DND-41 (cell line): ENCODE data around the gene DUSP10.

Source experiments
- ATAC-seq: fragments of 200-7000 bp; cut with Tn5 transposase; 3 replicates; pipeline ENCODE4 v1.9.1; 2021; ENCODE audit warnings: low read depth; ENCODE audit not compliant: insufficient read depth
- DNase-seq: peaks from one replicate; pipeline ENCODE4 v3.0.0-alpha.2; 2020
- H2AFZ ChIP-seq: 2 replicates; pipeline ENCODE4 v1.6.0; 2012; ENCODE audit warnings: low read depth, low read length
- H3K27ac ChIP-seq: 2 replicates; pipeline ENCODE4 v1.5.1; 2012; ENCODE audit warnings: low read length, inconsistent platforms
- H3K27me3 ChIP-seq: fragments of 200-600 bp; sonication (generic); 2 replicates; pipeline ENCODE4 v1.6.0; 2012; ENCODE audit warnings: low read length, mild to moderate bottlenecking, inconsistent platforms; ENCODE audit not compliant: insufficient read depth, poor library complexity
- H3K36me3 ChIP-seq: 2 replicates; pipeline ENCODE4 v1.5.1; 2012; ENCODE audit warnings: low read length, inconsistent platforms; ENCODE audit not compliant: insufficient read depth
- H3K4me1 ChIP-seq: 2 replicates; pipeline ENCODE4 v1.5.1; 2012; ENCODE audit warnings: mild to moderate bottlenecking, low read length; ENCODE audit not compliant: insufficient read depth
- H3K4me2 ChIP-seq: 2 replicates; pipeline ENCODE4 v1.6.0; 2012; ENCODE audit warnings: mild to moderate bottlenecking, moderate library complexity, low read length, inconsistent platforms; ENCODE audit not compliant: insufficient read depth
- H3K4me3 ChIP-seq, 2 experiments: fragments of 200-600 bp in 1 of 2; shearing (Covaris generic) in 1 of 2; 2 replicates each; pipeline ENCODE4 v1.5.1; 2012 to 2016; ENCODE audit warnings: inconsistent platforms in 2 of 2, low read length in 2 of 2, mild to moderate bottlenecking in 2 of 2, low read depth in 1 of 2, moderate library complexity in 1 of 2
- H3K79me2 ChIP-seq: 2 replicates; pipeline ENCODE4 v1.6.0; 2012; ENCODE audit warnings: low read length, inconsistent platforms; ENCODE audit not compliant: insufficient read depth
- H3K9ac ChIP-seq: 2 replicates; pipeline ENCODE4 v1.6.0; 2012; ENCODE audit warnings: low read depth, mild to moderate bottlenecking, inconsistent platforms, low read length, moderate library complexity
- H3K9me3 ChIP-seq: 2 replicates; pipeline ENCODE4 v1.5.1; 2012; ENCODE audit warnings: low read length, moderate library complexity, mild to moderate bottlenecking, inconsistent platforms; ENCODE audit not compliant: insufficient read depth, severe bottlenecking
- H4K20me1 ChIP-seq: 2 replicates; pipeline ENCODE4 v1.6.0; 2012; ENCODE audit warnings: low read length; ENCODE audit not compliant: insufficient read depth
- EZH2 ChIP-seq: IDR thresholded peaks from 3 replicates; pipeline ENCODE4 v1.6.1; 2012; ENCODE audit warnings: borderline replicate concordance, low read depth, mild to moderate bottlenecking, moderate library complexity, low read length, inconsistent platforms; ENCODE audit not compliant: severe bottlenecking
- TF ChIP-seq, protein P1 (sequence below): IDR thresholded peaks from 2 replicates; pipeline ENCODE4 v1.5.1; 2012; ENCODE audit warnings: borderline replicate concordance, low read length, moderate library complexity, mild to moderate bottlenecking; ENCODE audit not compliant: poor library complexity, severe bottlenecking; ENCODE audit errors: extremely low read depth

The DUSP10 gene

DNA sequence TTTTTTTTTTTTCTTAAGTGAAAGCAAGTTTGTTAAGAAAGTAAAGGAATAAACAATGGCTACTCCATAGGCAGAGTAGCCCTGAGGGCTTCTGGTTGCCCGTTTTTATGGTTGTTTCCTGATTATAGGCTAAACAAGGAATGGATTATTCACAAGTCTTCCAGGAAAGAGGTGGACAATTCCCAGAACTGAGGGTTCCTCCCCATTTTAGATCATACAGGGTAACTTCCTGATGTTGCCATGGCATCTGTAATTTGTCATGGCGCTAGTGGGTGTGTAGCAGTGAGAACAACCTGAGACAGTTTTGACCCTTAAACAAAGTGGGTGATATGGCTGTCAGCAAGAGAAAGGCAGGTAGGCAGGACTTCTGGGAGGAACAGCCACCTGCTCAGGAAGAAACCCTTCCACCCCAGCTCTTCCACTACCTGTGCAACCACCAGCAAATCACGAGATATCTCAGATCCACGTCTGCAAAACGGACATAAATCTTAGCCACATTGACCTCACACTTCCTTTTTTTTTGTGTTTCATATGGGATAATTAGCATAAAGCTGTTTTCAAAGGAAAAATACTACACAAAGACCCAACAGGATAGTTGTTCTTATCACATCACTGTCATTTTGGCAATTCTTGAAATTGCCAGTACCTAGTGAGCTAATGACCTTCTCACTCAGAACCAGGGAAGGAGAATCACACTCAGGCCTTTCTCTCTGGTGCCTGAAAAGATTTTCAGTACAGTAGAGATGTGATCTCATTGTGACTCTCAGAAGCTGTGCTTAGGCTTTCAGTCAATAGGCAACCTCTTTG lies 34.8 kb upstream of the DUSP10 start:
- H3K4me2 ChIP-seq = no peak overlapping the region
- H3K9ac ChIP-seq = no peak overlapping the region
- H3K36me3 ChIP-seq = no peaks in the 10 kb centered on the region
- H2AFZ ChIP-seq = no peak overlapping the region
- peak overlapping the region; percentile 16; the same call in 1 of the 2 replicates for H3K27ac ChIP-seq
- H3K9me3 ChIP-seq = no peaks in the 10 kb centered on the region
- no peak for TF ChIP-seq EZH2
- TF ChIP-seq, protein P1, sequence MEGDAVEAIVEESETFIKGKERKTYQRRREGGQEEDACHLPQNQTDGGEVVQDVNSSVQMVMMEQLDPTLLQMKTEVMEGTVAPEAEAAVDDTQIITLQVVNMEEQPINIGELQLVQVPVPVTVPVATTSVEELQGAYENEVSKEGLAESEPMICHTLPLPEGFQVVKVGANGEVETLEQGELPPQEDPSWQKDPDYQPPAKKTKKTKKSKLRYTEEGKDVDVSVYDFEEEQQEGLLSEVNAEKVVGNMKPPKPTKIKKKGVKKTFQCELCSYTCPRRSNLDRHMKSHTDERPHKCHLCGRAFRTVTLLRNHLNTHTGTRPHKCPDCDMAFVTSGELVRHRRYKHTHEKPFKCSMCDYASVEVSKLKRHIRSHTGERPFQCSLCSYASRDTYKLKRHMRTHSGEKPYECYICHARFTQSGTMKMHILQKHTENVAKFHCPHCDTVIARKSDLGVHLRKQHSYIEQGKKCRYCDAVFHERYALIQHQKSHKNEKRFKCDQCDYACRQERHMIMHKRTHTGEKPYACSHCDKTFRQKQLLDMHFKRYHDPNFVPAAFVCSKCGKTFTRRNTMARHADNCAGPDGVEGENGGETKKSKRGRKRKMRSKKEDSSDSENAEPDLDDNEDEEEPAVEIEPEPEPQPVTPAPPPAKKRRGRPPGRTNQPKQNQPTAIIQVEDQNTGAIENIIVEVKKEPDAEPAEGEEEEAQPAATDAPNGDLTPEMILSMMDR = no peak
- H3K4me1 ChIP-seq = peaks cover 42% of the 10 kb centered on the region
- no peak overlapping the region for H3K4me3 ChIP-seq
- no peaks in the 10 kb centered on the region for H3K27me3 ChIP-seq
- H4K20me1 ChIP-seq = no peaks in the 10 kb centered on the region
- DNase-seq = no peak
- H3K79me2 ChIP-seq = no peaks in the 10 kb centered on the region
- ATAC-seq = no peak

DNA sequence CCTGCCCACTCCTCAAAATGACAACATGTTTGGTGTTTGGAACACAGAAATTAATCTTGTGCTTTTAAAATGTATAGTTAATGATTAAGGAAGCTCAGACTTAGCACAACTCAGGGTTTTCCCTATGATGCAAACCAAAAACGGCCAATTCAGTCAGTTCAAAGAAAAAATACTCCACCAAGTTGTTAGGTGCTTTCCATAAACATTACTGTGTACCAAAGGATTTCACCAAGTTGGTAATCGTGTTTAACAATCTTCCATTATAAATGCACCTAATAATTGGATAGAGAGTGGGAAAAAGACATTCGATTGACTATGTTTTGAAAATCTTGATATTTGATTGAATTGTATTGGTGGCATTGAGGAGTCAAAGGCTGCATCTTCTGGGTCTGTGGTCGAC lies 33.3 kb upstream of the DUSP10 start:
- no peak for DNase-seq
- H3K4me3 ChIP-seq = no peak overlapping the region
- no peak overlapping the region for H3K27ac ChIP-seq
- H3K79me2 ChIP-seq = no peaks in the 10 kb centered on the region
- no peaks in the 10 kb centered on the region for H3K27me3 ChIP-seq
- ATAC-seq = no peak
- no peak overlapping the region for H2AFZ ChIP-seq
- H3K4me1 ChIP-seq = peaks cover 39% of the 10 kb centered on the region
- H3K9ac ChIP-seq = no peak overlapping the region
- TF ChIP-seq, protein P1 = no peak
- H3K4me2 ChIP-seq = no peak overlapping the region
- H3K9me3 ChIP-seq = no peaks in the 10 kb centered on the region
- H3K36me3 ChIP-seq = no peaks in the 10 kb centered on the region
- H4K20me1 ChIP-seq = no peaks in the 10 kb centered on the region

DNA sequence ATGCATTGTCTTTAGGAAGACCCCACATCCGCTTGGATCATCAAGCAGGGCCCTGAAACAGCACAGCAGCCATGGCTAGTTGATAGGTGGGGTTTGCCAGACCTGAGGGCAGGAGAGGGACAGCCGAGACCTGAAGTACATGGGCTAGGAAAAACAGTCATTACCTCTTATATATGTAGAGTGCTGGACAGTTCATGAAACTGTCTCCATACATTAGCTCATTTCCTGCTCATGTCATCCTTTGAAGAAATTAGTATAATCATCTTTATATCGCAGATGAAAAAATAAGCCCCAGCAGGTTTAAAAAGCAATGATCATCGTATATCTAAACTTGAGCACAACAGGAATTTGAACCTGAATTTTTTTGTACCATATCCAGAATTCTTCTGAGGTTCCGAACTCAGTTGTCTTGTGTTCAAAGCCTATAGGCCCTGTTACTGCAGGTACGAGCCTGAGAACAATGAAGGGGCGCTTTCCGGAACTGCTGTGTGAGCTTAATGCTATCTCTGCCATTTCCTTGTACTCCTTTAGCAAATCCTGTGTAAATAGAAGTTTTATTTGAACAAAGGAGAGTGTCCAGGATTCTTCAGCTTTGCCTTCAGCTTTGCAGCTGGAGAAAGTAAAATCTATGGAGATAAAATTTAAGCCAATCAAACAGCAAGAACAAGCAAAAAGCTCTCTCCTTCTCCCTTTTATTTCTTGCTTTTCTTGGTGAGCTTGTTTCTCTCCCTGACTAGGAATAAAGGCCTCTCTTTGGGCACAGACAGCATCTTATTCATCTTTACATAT lies 32.4 kb upstream of the DUSP10 start:
- TF ChIP-seq, protein P1 = no peak
- no peak for TF ChIP-seq EZH2
- H3K9me3 ChIP-seq = no peaks in the 10 kb centered on the region
- peaks cover 30% of the 10 kb centered on the region for H3K4me1 ChIP-seq
- no peak overlapping the region for H3K4me2 ChIP-seq
- H3K9ac ChIP-seq = no peak overlapping the region
- no peaks in the 10 kb centered on the region for H4K20me1 ChIP-seq
- DNase-seq = no peak
- H3K36me3 ChIP-seq = no peaks in the 10 kb centered on the region
- H3K27me3 ChIP-seq = no peaks in the 10 kb centered on the region
- ATAC-seq = no peak
- no peaks in the 10 kb centered on the region for H3K79me2 ChIP-seq
- H2AFZ ChIP-seq = no peak overlapping the region
- H3K27ac ChIP-seq = no peak overlapping the region
- H3K4me3 ChIP-seq = no peak overlapping the region
